HFF-Myc (cell line): Measurements from ENCODE around the gene THRA.
A peak's percentile ranks its signal among the peaks of the same experiment; 100 is the strongest.

Experiments used
- DNase-seq: peaks from one replicate; pipeline ENCODE4 v3.0.0-alpha.2; 2011; ENCODE audit warnings: low read depth; ENCODE audit errors: extremely low read depth
- H3K4me3 ChIP-seq: replicated peaks from 2 replicates; pipeline ENCODE4 v1.5.1; 2011; ENCODE audit warnings: low read depth, mild to moderate bottlenecking, control low read depth, low read length
- CTCF ChIP-seq: IDR thresholded peaks from 2 replicates; pipeline ENCODE4 v1.5.1; 2012; ENCODE audit warnings: mild to moderate bottlenecking, low read depth, low read length, control low read depth; ENCODE audit errors: missing control alignments

Gene THRA

GRCh38 chr17:40018211-40019121 lies 44.3 kb upstream of the THRA start:
- H3K4me3 ChIP-seq, result peak overlapping the region; percentile 15; the same call in 1 of the 2 replicates
- no peak for DNase-seq
- TF ChIP-seq CTCF, result no peak

GRCh38 chr17:40019140-40019991 lies 43.4 kb upstream of the THRA start:
- DNase-seq, result peak; percentile 52
- no peak for TF ChIP-seq CTCF
- H3K4me3 ChIP-seq, result peak overlapping the region; percentile 15; the same call in 1 of the 2 replicates

DNA sequence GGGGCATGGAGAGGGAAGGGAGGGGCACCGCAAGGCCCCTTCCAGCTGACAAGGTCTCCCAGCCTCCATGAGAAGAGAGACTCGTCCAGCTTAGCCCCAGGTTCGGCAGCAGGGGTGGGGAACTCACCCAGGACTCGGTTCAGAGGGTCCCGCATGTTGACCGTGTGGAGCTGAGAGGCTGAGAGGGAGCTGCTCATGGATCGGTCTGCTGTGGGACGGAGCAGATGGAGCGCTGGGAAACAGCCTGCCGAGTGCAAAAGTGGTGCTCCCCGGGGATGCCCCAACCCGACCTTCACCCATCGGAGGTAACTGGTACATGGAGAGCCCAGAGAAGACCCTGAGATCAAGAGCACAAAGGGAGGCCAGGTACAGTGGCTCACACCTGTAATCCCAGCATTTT lies 42.6 kb upstream of the THRA start:
- H3K4me3 ChIP-seq, result no peak overlapping the region
- TF ChIP-seq CTCF, result no peak
- no peak for DNase-seq

- peak; percentile 72 for DNase-seq
- no peak overlapping the region for H3K4me3 ChIP-seq
- TF ChIP-seq CTCF, result no peak
These were observed 41.3 kb upstream of the THRA start for GRCh38 chr17:40021451-40021971.

GRCh38 chr17:40022497-40022896 lies 40.3 kb upstream of the THRA start:
- no peak for DNase-seq
- H3K4me3 ChIP-seq, result no peak overlapping the region
- TF ChIP-seq CTCF, result no peak

DNA sequence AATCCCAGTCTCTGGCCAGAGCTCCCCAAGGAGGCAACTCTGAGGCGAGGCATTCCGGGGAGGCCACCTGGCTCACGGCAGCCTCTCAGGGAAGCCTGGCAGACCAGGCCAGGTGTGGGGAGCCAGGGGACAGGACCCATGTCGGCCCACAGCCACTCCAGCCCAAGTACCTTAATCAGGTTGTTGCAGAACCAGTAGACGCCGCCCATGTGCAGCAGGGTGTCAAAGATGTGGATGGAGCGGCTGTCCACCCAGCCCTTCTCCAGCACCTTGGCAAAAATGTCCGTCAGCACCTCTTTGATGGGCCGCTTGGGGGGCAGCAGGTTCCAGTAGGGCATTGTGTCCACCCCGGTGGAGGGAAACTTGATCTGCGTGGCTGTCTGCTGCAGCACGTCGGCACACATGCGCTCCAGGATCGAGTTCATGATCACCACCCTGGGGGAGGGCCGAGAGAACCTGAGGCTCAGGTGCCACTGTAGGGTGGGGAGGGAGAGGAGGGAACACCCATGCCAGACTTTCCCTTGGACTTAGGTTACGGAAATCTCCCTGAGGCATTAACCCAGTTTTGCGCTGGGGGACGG lies 39.7 kb upstream of the THRA start:
- no peak overlapping the region for H3K4me3 ChIP-seq
- TF ChIP-seq CTCF, result no peak

More for the DNA sequence above, 39.7 kb upstream of the THRA start:
- DNase-seq, result no peak
